AG10803 (cell line): Measurements from ENCODE around the gene PIK3R1.

Source experiments
- DNase-seq: peaks from one replicate; pipeline ENCODE4 v3.0.0; 2010; ENCODE audit warnings: low read depth
- H3K4me3 ChIP-seq: 2 replicates; pipeline ENCODE4 v1.5.1; 2011; ENCODE audit warnings: mild to moderate bottlenecking, low read length, control low read depth
- TF ChIP-seq, protein P1 (sequence below): conservative IDR thresholded peaks from 2 replicates; pipeline ENCODE4 v1.5.1; 2011; ENCODE audit warnings: mild to moderate bottlenecking, low read length, control low read depth, inconsistent platforms

PIK3R1 gene

DNA sequence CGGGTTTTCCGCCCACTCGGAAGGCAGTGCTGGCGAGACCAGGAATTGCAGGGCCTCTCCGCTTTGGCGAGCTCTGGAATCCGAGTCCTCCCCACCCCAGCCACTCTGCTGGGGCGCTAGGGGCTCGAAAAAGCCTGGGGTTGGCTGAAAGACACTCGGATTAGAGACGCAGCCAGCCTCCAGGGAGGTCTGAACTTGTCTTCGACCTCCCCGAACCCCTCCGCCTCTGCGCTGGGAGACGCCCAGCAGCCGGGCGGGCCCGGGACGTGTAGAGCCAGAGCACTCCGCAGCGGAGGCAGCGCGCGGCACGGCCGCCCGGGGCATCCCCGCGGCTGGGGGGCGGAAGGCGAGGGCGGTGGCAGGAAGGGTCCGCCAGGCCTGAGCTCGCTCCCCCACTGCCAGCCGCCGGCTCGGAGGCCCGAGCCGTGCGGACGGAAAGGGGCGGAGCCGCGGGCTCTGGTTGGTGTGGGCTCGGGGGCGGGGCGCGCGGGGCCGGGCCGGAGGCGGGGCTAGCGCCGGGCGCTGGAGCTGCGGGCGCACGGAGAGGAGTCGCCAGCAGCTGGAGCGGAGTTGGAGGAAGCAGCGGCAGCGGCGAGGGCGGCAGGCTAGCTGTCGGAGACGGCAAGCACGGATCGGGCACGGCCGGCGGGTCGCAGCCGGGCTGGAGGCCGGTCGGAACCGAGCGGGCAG, at the start of gene PIK3R1:
Gene PIK3R1 (plus strand): TSS at position 549 of the 690 bp plus-strand sequence. CDS start 10,920 bp downstream, outside the sequence.
- DNase-seq, result peak; percentile 94
- peak within 1 kb of the TSS; percentile 86 for H3K4me3 ChIP-seq
- TF ChIP-seq, protein P1, sequence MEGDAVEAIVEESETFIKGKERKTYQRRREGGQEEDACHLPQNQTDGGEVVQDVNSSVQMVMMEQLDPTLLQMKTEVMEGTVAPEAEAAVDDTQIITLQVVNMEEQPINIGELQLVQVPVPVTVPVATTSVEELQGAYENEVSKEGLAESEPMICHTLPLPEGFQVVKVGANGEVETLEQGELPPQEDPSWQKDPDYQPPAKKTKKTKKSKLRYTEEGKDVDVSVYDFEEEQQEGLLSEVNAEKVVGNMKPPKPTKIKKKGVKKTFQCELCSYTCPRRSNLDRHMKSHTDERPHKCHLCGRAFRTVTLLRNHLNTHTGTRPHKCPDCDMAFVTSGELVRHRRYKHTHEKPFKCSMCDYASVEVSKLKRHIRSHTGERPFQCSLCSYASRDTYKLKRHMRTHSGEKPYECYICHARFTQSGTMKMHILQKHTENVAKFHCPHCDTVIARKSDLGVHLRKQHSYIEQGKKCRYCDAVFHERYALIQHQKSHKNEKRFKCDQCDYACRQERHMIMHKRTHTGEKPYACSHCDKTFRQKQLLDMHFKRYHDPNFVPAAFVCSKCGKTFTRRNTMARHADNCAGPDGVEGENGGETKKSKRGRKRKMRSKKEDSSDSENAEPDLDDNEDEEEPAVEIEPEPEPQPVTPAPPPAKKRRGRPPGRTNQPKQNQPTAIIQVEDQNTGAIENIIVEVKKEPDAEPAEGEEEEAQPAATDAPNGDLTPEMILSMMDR, result peak; percentile 52

DNA sequence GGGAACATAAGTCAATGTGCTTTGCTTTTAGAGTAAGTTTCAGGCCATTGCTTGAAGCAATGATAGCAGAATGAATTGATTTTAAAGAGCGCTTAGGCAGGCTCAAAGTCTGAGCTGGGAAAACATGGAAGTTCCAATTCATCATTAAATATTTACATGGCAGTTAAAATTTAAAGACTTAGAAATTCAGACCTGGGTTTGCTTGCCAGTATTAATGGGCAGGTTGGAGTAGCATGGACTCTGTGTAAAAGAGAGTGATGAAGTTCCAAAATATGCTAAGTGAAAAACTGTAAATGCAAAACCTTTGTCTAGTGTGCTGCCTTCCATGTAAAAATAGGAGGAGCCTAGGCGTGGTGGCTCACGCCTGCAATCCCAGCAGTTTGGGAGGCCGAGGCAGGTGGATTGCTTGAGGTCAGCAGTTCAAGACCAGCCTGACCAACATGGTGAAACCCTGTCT, 48.3 kb upstream of the PIK3R1 start:
- DNase-seq, result no peak
- H3K4me3 ChIP-seq, result no peak overlapping the region
- TF ChIP-seq, protein P1, result no peak

DNA sequence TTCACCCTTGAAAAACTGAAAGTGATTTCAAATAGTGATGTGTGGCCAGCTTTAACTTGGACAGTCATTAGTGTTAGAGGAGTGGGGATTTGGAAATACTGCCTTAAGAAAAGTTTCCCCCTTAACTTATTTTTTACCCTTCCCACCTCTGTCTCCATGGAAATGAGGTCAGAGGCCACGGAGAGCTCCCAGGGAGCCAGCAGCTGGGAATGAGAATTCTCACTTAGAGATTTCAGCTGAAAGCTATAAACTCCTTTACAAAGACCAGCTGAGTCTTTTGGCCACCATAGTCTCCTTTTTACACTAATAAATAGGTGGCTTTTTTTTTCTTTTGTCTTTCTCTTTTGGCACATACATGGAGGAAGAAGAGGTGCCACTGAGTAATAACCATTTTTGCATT, 45.7 kb upstream of the PIK3R1 start:
- no peak for DNase-seq
- TF ChIP-seq, protein P1, result no peak
- H3K4me3 ChIP-seq, result no peak overlapping the region

DNA sequence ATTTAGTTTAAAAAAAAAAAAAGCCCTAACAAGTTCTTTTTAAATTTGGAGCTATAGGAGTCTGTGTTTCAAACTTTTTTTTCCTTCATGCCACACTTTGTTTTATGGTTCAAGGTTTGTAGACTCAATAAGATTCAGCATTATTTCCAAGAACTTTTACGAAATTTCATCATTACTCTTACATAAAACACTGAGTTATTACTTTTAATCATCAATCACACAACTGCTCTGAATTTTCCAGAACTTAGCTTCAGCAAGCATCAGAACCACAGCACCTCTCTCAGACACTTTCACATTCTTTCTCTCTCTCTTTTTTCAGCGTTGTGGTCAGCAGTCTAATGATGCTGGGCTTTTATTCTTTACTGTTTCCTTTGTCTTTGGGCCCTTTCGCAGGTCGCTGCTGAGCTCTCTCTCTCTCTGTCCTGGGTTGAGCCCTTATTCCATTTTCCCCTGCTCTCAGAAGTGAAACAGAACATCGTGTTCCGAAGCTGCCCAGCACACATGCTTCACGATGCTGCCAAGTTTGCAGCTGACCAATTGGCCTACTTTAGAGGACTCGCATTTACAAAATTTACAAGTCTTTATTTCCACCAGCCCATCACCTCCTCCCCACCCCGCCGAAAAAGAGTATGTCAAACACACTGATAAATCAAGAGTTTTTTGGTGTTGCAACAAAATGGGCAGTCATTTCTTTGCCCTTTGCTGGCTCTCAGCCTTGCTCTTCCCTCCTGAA, 44.6 kb upstream of the PIK3R1 start:
- peak overlapping the region; percentile 43 for H3K4me3 ChIP-seq
- TF ChIP-seq, protein P1, result no peak
- peak; percentile 66 for DNase-seq

DNA sequence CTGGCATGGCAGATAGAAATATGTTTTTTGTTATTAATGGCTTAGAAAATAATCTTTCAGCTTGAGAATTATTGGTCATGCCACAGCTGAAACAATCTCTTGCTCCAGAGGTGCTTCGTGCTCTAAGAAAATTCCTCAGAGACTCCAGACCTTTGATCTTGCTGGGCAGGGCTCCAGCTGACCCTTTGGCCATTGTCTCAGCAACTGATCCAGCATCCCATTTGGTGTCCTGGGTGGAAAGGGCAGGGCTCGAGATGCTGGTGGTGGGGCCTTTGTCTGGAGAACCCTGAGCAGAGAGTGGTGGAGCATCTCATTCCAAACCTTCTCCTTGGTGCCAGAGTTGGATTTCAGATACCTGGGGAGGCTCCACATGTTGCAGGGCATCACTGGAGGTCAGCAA, 43.2 kb upstream of the PIK3R1 start:
- no peak for DNase-seq
- TF ChIP-seq, protein P1, result no peak
- H3K4me3 ChIP-seq, result no peak overlapping the region

DNA sequence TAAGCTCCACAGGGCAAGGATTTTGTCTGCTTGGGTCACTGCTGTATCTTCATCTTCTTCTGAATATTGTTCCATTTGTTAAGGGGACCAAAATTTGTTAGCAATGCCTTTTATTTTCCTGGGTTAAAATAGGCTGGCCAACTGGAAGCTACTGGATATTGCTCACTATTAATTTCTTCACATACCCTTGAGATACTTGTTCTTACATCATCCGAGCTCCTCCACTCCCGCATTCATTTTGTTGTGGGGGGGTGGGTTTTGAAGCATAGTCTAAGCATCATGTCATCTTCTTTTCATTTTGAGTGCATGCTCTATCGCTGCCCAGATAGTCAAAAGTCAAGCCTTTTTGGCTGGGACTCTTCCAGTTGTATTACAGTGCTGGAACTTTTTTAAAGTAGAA, 42.5 kb upstream of the PIK3R1 start:
- TF ChIP-seq, protein P1, result no peak
- H3K4me3 ChIP-seq, result no peak overlapping the region
- DNase-seq, result peak; percentile 23

DNA sequence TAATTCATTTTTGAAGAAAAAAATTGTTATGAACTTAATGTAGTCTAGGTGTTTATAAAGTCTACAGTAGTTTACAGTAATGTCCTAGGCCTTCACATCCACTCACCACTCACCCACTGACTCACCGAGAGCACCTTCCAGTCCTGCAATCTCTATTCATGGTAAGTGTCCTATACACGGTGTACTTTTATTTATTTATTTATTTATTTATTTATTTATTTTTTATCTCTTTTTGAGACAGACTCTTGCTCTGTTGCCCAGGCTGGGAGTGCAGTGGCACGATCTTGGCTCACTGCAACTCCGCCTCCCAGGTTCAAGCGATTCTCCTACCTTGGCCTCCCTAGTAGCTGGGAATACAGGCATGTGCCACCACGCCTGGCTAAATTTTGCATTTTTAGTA, 39.3 kb upstream of the PIK3R1 start:
- no peak overlapping the region for H3K4me3 ChIP-seq
- TF ChIP-seq, protein P1, result no peak
- DNase-seq, result no peak
